Astrocyte (in vitro differentiated cells and primary cell): ENCODE data around the gene GBGT1. TPM values are rescaled to one million over a fixed set of nuclear protein-coding genes. Genes with fewer than 3 reads are reported as not detected.

Experiments
- DNase-seq: peaks from one replicate; pipeline ENCODE4 v3.0.0-alpha.2; 2010; ENCODE audit warnings: low read depth
- FAIRE-seq: peaks from 2 replicates; lab custom pipeline; 2011; peaks lifted over from hg19 to GRCh38; lab: Jason Lieb, UNC
- H2AFZ ChIP-seq: 2 replicates; pipeline ENCODE4 v1.6.0; 2012; ENCODE audit warnings: low read depth, low read length, inconsistent platforms
- H3K27ac ChIP-seq: 2 replicates; pipeline ENCODE4 v1.5.1; 2011; ENCODE audit warnings: low read depth, low read length, inconsistent platforms
- H3K27me3 ChIP-seq: 2 replicates; pipeline ENCODE4 v1.6.0; 2011; ENCODE audit warnings: low read length, inconsistent platforms; ENCODE audit not compliant: insufficient read depth
- H3K36me3 ChIP-seq: 2 replicates; pipeline ENCODE4 v1.5.1; 2011; ENCODE audit warnings: low read length, inconsistent platforms; ENCODE audit not compliant: insufficient read depth
- H3K4me1 ChIP-seq: 2 replicates; pipeline ENCODE4 v1.5.1; 2011; ENCODE audit warnings: low read length, inconsistent platforms; ENCODE audit not compliant: insufficient read depth
- H3K4me2 ChIP-seq: 2 replicates; pipeline ENCODE4 v1.6.0; 2012; ENCODE audit warnings: low read length, inconsistent platforms
- H3K4me3 ChIP-seq: 2 replicates; pipeline ENCODE4 v1.5.1; 2011; ENCODE audit warnings: low read depth, mild to moderate bottlenecking, low read length, inconsistent platforms; ENCODE audit not compliant: insufficient read depth
- H3K79me2 ChIP-seq: 2 replicates; pipeline ENCODE4 v1.6.0; 2012; ENCODE audit warnings: mild to moderate bottlenecking, low read length, inconsistent platforms; ENCODE audit not compliant: insufficient read depth
- H3K9ac ChIP-seq: 2 replicates; pipeline ENCODE4 v1.6.0; 2012; ENCODE audit warnings: mild to moderate bottlenecking, low read length, inconsistent platforms
- H3K9me3 ChIP-seq: 2 replicates; pipeline ENCODE4 v1.5.1; 2012; ENCODE audit warnings: low read depth, mild to moderate bottlenecking, low read length, inconsistent platforms; ENCODE audit not compliant: insufficient read depth
- H4K20me1 ChIP-seq: 2 replicates; pipeline ENCODE4 v1.6.0; 2012; ENCODE audit warnings: low read length, inconsistent platforms; ENCODE audit not compliant: insufficient read depth
- H3K27ac Mint-ChIP-seq: one replicate; pipeline ENCODE4 v1.8.0; 2021; ENCODE audit warnings: mild to moderate bottlenecking, mixed read lengths; ENCODE audit not compliant: unreplicated experiment
- H3K27me3 Mint-ChIP-seq: one replicate; pipeline ENCODE4 v1.8.0; 2021; ENCODE audit warnings: low read depth, mixed read lengths; ENCODE audit not compliant: unreplicated experiment
- H3K36me3 Mint-ChIP-seq: one replicate; pipeline ENCODE4 v1.8.0; 2021; ENCODE audit warnings: low read depth, mixed read lengths; ENCODE audit not compliant: unreplicated experiment
- H3K4me1 Mint-ChIP-seq: one replicate; pipeline ENCODE4 v1.8.0; 2021; ENCODE audit warnings: low read depth, mixed read lengths; ENCODE audit not compliant: unreplicated experiment
- H3K4me3 Mint-ChIP-seq: one replicate; pipeline ENCODE4 v1.8.0; 2021; ENCODE audit warnings: mild to moderate bottlenecking, moderate library complexity, mixed read lengths; ENCODE audit not compliant: unreplicated experiment
- H3K9me3 Mint-ChIP-seq: one replicate; pipeline ENCODE4 v1.8.0; 2021; ENCODE audit warnings: mild to moderate bottlenecking, mixed read lengths; ENCODE audit not compliant: unreplicated experiment
- EZH2 ChIP-seq: IDR thresholded peaks from 2 replicates; pipeline ENCODE4 v1.6.1; 2012; ENCODE audit warnings: mild to moderate bottlenecking, low read length, inconsistent platforms; ENCODE audit not compliant: insufficient read depth
- total RNA-seq: library from RNA; stranded (reverse); gene quantifications from 2 replicates; pipeline ENCODE4 v1.2.1, GENCODE V29; 2021
- TF ChIP-seq, protein P1 (sequence below): IDR thresholded peaks from 2 replicates; pipeline ENCODE4 v1.5.1; 2011; ENCODE audit warnings: low read depth, mild to moderate bottlenecking, inconsistent platforms, low read length, moderate library complexity; ENCODE audit not compliant: insufficient read depth

The GBGT1 gene
- total RNA-seq, 1 donor from 2014 or later: 8.5 TPM

- Histone ChIP-seq H3K36me3 (no peaks in the 10 kb centered on the region), H3K27ac (no peak overlapping the region), H3K4me3 (peak overlapping the region; percentile 52), H3K79me2 (no peaks in the 10 kb centered on the region), H3K9ac (peak overlapping the region; percentile 58), H3K27me3 (peaks cover 14% of the 10 kb centered on the region), H3K4me1 (peaks cover 2% of the 10 kb centered on the region), H2AFZ (peak overlapping the region; percentile 86), H4K20me1 (no peaks in the 10 kb centered on the region), H3K9me3 (no peaks in the 10 kb centered on the region), H3K4me2 (peak overlapping the region; percentile 88)
- peaks cover 4% of the 10 kb centered on the region for H3K36me3 Mint-ChIP-seq
- peaks cover 15% of the 10 kb centered on the region for H3K4me1 Mint-ChIP-seq
- peak overlapping the region; percentile 82 for H3K4me3 Mint-ChIP-seq
- peak overlapping the region; percentile 58 for H3K27ac Mint-ChIP-seq
- TF ChIP-seq, protein P1, sequence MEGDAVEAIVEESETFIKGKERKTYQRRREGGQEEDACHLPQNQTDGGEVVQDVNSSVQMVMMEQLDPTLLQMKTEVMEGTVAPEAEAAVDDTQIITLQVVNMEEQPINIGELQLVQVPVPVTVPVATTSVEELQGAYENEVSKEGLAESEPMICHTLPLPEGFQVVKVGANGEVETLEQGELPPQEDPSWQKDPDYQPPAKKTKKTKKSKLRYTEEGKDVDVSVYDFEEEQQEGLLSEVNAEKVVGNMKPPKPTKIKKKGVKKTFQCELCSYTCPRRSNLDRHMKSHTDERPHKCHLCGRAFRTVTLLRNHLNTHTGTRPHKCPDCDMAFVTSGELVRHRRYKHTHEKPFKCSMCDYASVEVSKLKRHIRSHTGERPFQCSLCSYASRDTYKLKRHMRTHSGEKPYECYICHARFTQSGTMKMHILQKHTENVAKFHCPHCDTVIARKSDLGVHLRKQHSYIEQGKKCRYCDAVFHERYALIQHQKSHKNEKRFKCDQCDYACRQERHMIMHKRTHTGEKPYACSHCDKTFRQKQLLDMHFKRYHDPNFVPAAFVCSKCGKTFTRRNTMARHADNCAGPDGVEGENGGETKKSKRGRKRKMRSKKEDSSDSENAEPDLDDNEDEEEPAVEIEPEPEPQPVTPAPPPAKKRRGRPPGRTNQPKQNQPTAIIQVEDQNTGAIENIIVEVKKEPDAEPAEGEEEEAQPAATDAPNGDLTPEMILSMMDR: no peak
- TF ChIP-seq EZH2: no peak
- H3K9me3 Mint-ChIP-seq: no peaks in the 10 kb centered on the region
- DNase-seq: no peak
- peaks cover 3% of the 10 kb centered on the region for H3K27me3 Mint-ChIP-seq
- no peak for FAIRE-seq
Measured at GRCh38 chr9:133164191-133164590, 477 bp upstream of the GBGT1 start.

DNA sequence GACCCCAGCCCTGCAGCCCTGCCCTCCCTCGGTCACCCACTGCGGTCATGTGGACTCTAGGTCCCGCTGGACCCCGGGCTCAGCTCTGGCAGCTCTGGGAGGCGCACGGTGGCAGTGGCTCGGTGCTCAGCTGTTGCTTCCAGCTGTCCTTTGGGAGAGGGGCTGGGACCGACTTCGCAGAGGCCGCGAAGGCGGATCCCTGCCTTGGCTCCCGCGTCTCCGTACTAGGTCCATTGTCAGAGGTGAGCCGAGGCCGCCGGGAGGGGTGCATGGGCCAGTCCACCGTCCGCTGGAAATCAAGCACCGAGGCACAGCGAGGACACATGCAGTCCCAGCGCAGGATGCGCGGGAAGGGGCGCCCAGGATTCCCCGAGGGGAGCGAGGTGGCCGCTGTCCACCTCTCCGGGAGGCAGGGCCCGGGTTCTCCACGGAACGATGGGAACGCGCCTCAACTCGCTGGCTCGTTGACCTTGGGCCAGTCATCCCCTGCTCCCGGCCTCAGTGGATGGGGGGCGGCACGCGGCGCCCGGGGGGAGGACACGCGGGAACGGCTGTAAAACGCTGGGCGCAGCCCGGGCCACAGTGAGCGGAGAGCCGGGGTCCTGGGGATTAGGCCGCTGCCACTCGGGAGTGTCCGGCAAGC lies 732 bp downstream of the GBGT1 start:
- peaks cover 14% of the 10 kb centered on the region for H3K27me3 ChIP-seq
- H3K4me1 ChIP-seq: peaks cover 2% of the 10 kb centered on the region
- H3K36me3 Mint-ChIP-seq: peaks cover 4% of the 10 kb centered on the region
- peak overlapping the region; percentile 86 for H2AFZ ChIP-seq
- H4K20me1 ChIP-seq: no peaks in the 10 kb centered on the region
- DNase-seq (no peak), FAIRE-seq (no peak)
- no peak overlapping the region for H3K9ac ChIP-seq
- H3K4me3 Mint-ChIP-seq: peak overlapping the region; percentile 69
- H3K27ac Mint-ChIP-seq: no peak overlapping the region
- H3K36me3 ChIP-seq: no peaks in the 10 kb centered on the region
- no peaks in the 10 kb centered on the region for H3K9me3 ChIP-seq
- H3K27ac ChIP-seq: no peak overlapping the region
- peaks cover 10% of the 10 kb centered on the region for H3K4me1 Mint-ChIP-seq
- no peaks in the 10 kb centered on the region for H3K9me3 Mint-ChIP-seq
- H3K79me2 ChIP-seq: no peaks in the 10 kb centered on the region
- H3K27me3 Mint-ChIP-seq: peaks cover 5% of the 10 kb centered on the region
- H3K4me3 ChIP-seq: peak overlapping the region; percentile 52
- peak; percentile 71 for TF ChIP-seq EZH2
- TF ChIP-seq, protein P1: no peak
- peak overlapping the region; percentile 88 for H3K4me2 ChIP-seq

DNA sequence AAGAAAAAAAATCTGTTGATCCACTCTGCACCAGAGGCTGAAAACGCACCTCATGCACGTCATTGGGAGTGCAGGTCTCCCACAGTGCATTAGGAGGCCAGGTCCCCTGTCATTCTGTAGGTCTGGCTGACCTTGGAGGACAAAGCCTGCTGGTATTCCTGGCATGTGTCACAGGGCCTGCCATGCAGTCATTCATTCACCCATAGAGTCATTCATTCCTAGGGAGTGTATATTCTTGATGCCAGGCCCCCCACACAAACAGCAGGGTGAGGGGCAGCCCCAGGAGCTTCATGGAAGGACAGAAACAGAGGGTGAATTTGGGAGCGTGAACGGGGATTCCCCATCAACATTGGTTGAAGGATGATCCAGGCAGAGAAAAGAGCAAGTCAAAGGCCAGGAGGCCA lies 2.2 kb downstream of the GBGT1 start:
- Mint-ChIP-seq H3K4me1 (peaks cover 10% of the 10 kb centered on the region), H3K36me3 (peaks cover 7% of the 10 kb centered on the region), H3K4me3 (no peak overlapping the region), H3K27ac (no peak overlapping the region), H3K9me3 (no peaks in the 10 kb centered on the region), H3K27me3 (peaks cover 5% of the 10 kb centered on the region)
- H3K27me3 ChIP-seq: peaks cover 14% of the 10 kb centered on the region
- no peak for FAIRE-seq
- H4K20me1 ChIP-seq: no peaks in the 10 kb centered on the region
- H3K79me2 ChIP-seq: no peaks in the 10 kb centered on the region
- no peak overlapping the region for H3K4me2 ChIP-seq
- no peak overlapping the region for H3K9ac ChIP-seq
- peaks cover 2% of the 10 kb centered on the region for H3K4me1 ChIP-seq
- no peak for DNase-seq
- no peak for TF ChIP-seq EZH2
- TF ChIP-seq, protein P1: no peak
- no peaks in the 10 kb centered on the region for H3K9me3 ChIP-seq
- H3K4me3 ChIP-seq: no peak overlapping the region
- H3K36me3 ChIP-seq: no peaks in the 10 kb centered on the region
- no peak overlapping the region for H2AFZ ChIP-seq
- no peak overlapping the region for H3K27ac ChIP-seq
